GM18508 (cell line): Measurements from ENCODE around the gene SLC5A6.

Experiments
- ATAC-seq: cut with Tn5 transposase; IDR thresholded peaks from one replicate; pipeline ENCODE4 v1.9.1; 2021; ENCODE audit warnings: moderate number of reproducible peaks; ENCODE audit not compliant: insufficient read depth, unreplicated experiment

The SLC5A6 gene

GRCh38 chr2:27211943-27212625, at the start of gene SLC5A6, which contains the start of gene ATRAID:
Gene SLC5A6, minus strand, starts transcription at chr2:27212268. Its CDS starts 4,618 bp downstream, at chr2:27207650.
Gene ATRAID, plus strand, starts transcription at chr2:27212041. Its CDS starts 328 bp downstream, at chr2:27212369.
- no peak for ATAC-seq

- ATAC-seq = no peak
These were observed 49.3 kb upstream of the SLC5A6 start for GRCh38 chr2:27261241-27261925.

GRCh38 chr2:27258051-27258450, 46.0 kb upstream of the SLC5A6 start:
- ATAC-seq = no peak

GRCh38 chr2:27256855-27257454, 44.9 kb upstream of the SLC5A6 start:
- ATAC-seq = no peak

- no peak for ATAC-seq
These were observed 43.6 kb upstream of the SLC5A6 start for GRCh38 chr2:27255660-27256059.

GRCh38 chr2:27255187-27255586, 43.1 kb upstream of the SLC5A6 start:
- ATAC-seq = no peak

- ATAC-seq = no peak
These were observed 39.7 kb upstream of the SLC5A6 start for GRCh38 chr2:27251766-27252165.

GRCh38 chr2:27250652-27251379, 38.7 kb upstream of the SLC5A6 start:
- ATAC-seq = no peak

GRCh38 chr2:27249891-27250651, 38.0 kb upstream of the SLC5A6 start:
- ATAC-seq = no peak

GRCh38 chr2:27249159-27249890, 37.3 kb upstream of the SLC5A6 start:
- ATAC-seq = no peak

- ATAC-seq = no peak
These were observed 35.8 kb upstream of the SLC5A6 start for GRCh38 chr2:27247893-27248292.

- ATAC-seq = no peak
These were observed 33.6 kb upstream of the SLC5A6 start for GRCh38 chr2:27245626-27246025.

GRCh38 chr2:27245116-27245515, 33.0 kb upstream of the SLC5A6 start:
- no peak for ATAC-seq

GRCh38 chr2:27243391-27244130, 31.5 kb upstream of the SLC5A6 start:
- ATAC-seq = no peak

- ATAC-seq = no peak
These were observed 30.5 kb upstream of the SLC5A6 start for GRCh38 chr2:27242614-27242951.

- no peak for ATAC-seq
These were observed 29.9 kb upstream of the SLC5A6 start for GRCh38 chr2:27241761-27242613.

GRCh38 chr2:27240406-27240805, 28.3 kb upstream of the SLC5A6 start:
- no peak for ATAC-seq

GRCh38 chr2:27238976-27239375, 26.9 kb upstream of the SLC5A6 start:
- ATAC-seq = no peak
